ENCODE data around the gene EPB41. TPM values are rescaled to one million over a fixed set of nuclear protein-coding genes. Genes with fewer than 3 reads are reported as not detected.

Gene EPB41
- total and polyA plus RNA-seq, 9 of the 15 experiments (the other 6 are each of a cell fraction or from before 2014, with no cell fraction given), result 3.7 to 213 (median 141) TPM

GRCh38 chr1:28886731-28887418 lies 27.5 kb upstream of the EPB41 start:
- FAIRE-seq, result no peak
- intact Hi-C loops (cut with micrococcal nuclease), result loop anchor here (1.0 kb wide), 1 partner anchor 40 kb away; no protein-coding TSS in a partner anchor
- H2AFZ ChIP-seq (ENCODE audit: low read depth, low read length), result peak overlapping the region; percentile 92
- ChIA-PET POLR2A (interaction anchor here (0.6 to 3.3 kb wide), 3 partner anchors 115 to 239 kb away, joined by 3 to 29 read pairs (median 3); partner anchors contain the start of gene RNU11), CTCF (ENCODE audit: low intra/inter-chr PET ratio) (interaction anchor here (0.9 kb wide), 1 partner anchor 146 kb away, joined by 3 read pairs; no protein-coding TSS in a partner anchor)
- peak overlapping the region; percentile 81 for H3K4me3 ChIP-seq
- H3K9me3 ChIP-seq (replicated peaks; ENCODE audit: control insufficient read depth, insufficient read depth, low read depth, low read length), result no peaks in the 10 kb centered on the region
- WGBS (ENCODE audit: insufficient coverage, low coverage, missing lambda C conversion rate), result 2% methylated on average over 31 of the region's 43 CpGs
- peaks cover 21% of the 10 kb centered on the region; the same call in 1 of the 2 replicates for H4K20me1 ChIP-seq (replicated peaks; ENCODE audit: control insufficient read depth, insufficient read depth, low read length)
- H3K9ac ChIP-seq (ENCODE audit: insufficient read depth in 1 of 2, low read depth in 2 of 2, low read length in 2 of 2), result peak overlapping the region; percentile 93 to 96
- no peaks in the 10 kb centered on the region for H3K27me3 ChIP-seq (ENCODE audit: control insufficient read depth in 2 of 2, insufficient read depth in 2 of 2, low read length in 2 of 2)
- DNase-seq (ENCODE audit: extremely low read depth in 1 of 4, low spot score in 3 of 4), result peak; percentile 96 to 100 (median 99)
- peaks cover 59% of the 10 kb centered on the region for H3K79me2 ChIP-seq (ENCODE audit: control insufficient read depth, insufficient read depth, low read length)
- H3K4me2 ChIP-seq (ENCODE audit: insufficient read depth, low read length), result peak overlapping the region; percentile 97
- H3K36me3 ChIP-seq (ENCODE audit: control insufficient read depth, insufficient read depth, low read length), result peaks cover 28% of the 10 kb centered on the region
- peaks cover 63 to 87% of the 10 kb centered on the region in 2 experiments for H3K4me1 ChIP-seq (replicated peaks in 1 of 2; ENCODE audit: control insufficient read depth in 2 of 2, insufficient read depth in 2 of 2, low read length in 2 of 2)
- peak overlapping the region; percentile 87 for H3K27ac ChIP-seq (ENCODE audit: extremely low read depth, low read depth, low read length)
- in situ Hi-C loops (cut with MboI), result no loop called here
- peaks cover 13% of the 10 kb centered on the region for H3K9me1 ChIP-seq (ENCODE audit: control insufficient read depth, insufficient read depth, low read length)
- BruUV-seq (replicated peaks), result no TSS peak
- ATAC-seq, result peak; percentile 74
- no peak for TF ChIP-seq ZMIZ1 (IDR thresholded peaks at IDR 0.05; ENCODE audit: low read depth in 2 of 2, low read length in 2 of 2)
- TF ChIP-seq FOXM1 (IDR thresholded peaks at IDR 0.05; ENCODE audit: low read depth), result 0 out of 2 replicates have a peak, but pooled peaks have one; percentile 19
- TF ChIP-seq FOXM1 (CRISPR knock-in tag; IDR thresholded peaks at IDR 0.05; ENCODE audit: low read depth), result no peak
- no peak for TF ChIP-seq SRSF3 (IDR thresholded peaks at IDR 0.05; ENCODE audit: insufficient read depth, low read length)
- peak; percentile 38; the same call in 1 of the 2 replicates for TF ChIP-seq BACH1 (tag; IDR thresholded peaks at IDR 0.05)
- peak; percentile 94 for TF ChIP-seq POLR2G (IDR thresholded peaks at IDR 0.05; ENCODE audit: low read depth, low read length)
- TF ChIP-seq ZNF175 (CRISPR knock-in tag; IDR thresholded peaks at IDR 0.05; ENCODE audit: low read depth), result peak; percentile 86; the same call in 1 of the 2 replicates
- no peak for TF ChIP-seq PPARD (CRISPR knock-in tag; IDR thresholded peaks at IDR 0.05)
- peak; percentile 34; the same call in 1 of the 2 replicates for TF ChIP-seq ELF2 (CRISPR knock-in tag; IDR thresholded peaks at IDR 0.05)
- TF ChIP-seq, protein P1, sequence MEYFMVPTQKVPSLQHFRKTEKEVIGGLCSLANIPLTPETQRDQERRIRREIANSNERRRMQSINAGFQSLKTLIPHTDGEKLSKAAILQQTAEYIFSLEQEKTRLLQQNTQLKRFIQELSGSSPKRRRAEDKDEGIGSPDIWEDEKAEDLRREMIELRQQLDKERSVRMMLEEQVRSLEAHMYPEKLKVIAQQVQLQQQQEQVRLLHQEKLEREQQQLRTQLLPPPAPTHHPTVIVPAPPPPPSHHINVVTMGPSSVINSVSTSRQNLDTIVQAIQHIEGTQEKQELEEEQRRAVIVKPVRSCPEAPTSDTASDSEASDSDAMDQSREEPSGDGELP (CRISPR knock-in tag; IDR thresholded peaks at IDR 0.05; ENCODE audit: borderline replicate concordance), result peak; percentile 84
- TF ChIP-seq FUS (optimal IDR thresholded peaks at IDR 0.05; ENCODE audit: low read depth, low read length), result no peak
- TF ChIP-seq ZBTB9 (CRISPR knock-in tag; IDR thresholded peaks at IDR 0.05), result 0 out of 2 replicates have a peak, but pooled peaks have one; percentile 82
- peak; percentile 10; the same call in 1 of the 2 replicates for TF ChIP-seq ZNF436 (CRISPR knock-in tag; IDR thresholded peaks at IDR 0.05)
- TF ChIP-seq EP400 (IDR thresholded peaks at IDR 0.05), result peak; percentile 82
- TF ChIP-seq NCOA1 (IDR thresholded peaks at IDR 0.05; ENCODE audit: low read depth), result peak; percentile 51; the same call in 1 of the 2 replicates
- no peak for TF ChIP-seq SNRNP70 (optimal IDR thresholded peaks at IDR 0.05; ENCODE audit: low read depth, low read length)
